HL-60 (cell line): ENCODE results near the gene THUMPD2.

Source experiments
- DNase-seq, 2 experiments: peaks; one replicate each; pipeline ENCODE4 v3.0.0-alpha.2; 2010 to 2020; ENCODE audit warnings: low read depth in 1 of 2, low spot score in 1 of 2
- H3K27ac ChIP-seq: fragments of 250-450 bp; sonication (Bioruptor Pico); replicated peaks from 2 replicates; pipeline ENCODE4 v1.5.1; 2020; ENCODE audit warnings: mild to moderate bottlenecking, moderate library complexity
- H3K27me3 ChIP-seq: fragments of 250-450 bp; sonication (Bioruptor Pico); 2 replicates; pipeline ENCODE4 v1.5.1; 2021; ENCODE audit warnings: mild to moderate bottlenecking, moderate library complexity; ENCODE audit not compliant: insufficient read depth, poor library complexity, severe bottlenecking
- H3K4me3 ChIP-seq: replicated peaks from 2 replicates; pipeline ENCODE4 v1.5.1; 2011; ENCODE audit warnings: mild to moderate bottlenecking, control low read depth, low read length; ENCODE audit not compliant: insufficient read depth
- GABPA ChIP-seq: IDR thresholded peaks from 2 replicates; pipeline ENCODE4 v1.6.1; 2012; ENCODE audit warnings: low read depth
- POLR2AphosphoS5 ChIP-seq: IDR thresholded peaks from 2 replicates; pipeline ENCODE4 v1.6.1; 2012; ENCODE audit warnings: low read depth
- SPI1 ChIP-seq: IDR thresholded peaks from 2 replicates; pipeline ENCODE4 v1.6.1; 2012; ENCODE audit warnings: low read depth, mild to moderate bottlenecking, borderline replicate concordance
- TF ChIP-seq, protein P1 (sequence below): IDR thresholded peaks from one replicate; pipeline ENCODE4 v1.5.1; 2011; ENCODE audit warnings: low read length, control low read depth, inconsistent platforms; ENCODE audit not compliant: insufficient read depth
- TF ChIP-seq, protein P2 (sequence below): IDR thresholded peaks from 2 replicates; pipeline ENCODE4 v1.6.1; 2012; ENCODE audit warnings: low read depth; ENCODE audit not compliant: insufficient replicate concordance

The THUMPD2 gene

DNA sequence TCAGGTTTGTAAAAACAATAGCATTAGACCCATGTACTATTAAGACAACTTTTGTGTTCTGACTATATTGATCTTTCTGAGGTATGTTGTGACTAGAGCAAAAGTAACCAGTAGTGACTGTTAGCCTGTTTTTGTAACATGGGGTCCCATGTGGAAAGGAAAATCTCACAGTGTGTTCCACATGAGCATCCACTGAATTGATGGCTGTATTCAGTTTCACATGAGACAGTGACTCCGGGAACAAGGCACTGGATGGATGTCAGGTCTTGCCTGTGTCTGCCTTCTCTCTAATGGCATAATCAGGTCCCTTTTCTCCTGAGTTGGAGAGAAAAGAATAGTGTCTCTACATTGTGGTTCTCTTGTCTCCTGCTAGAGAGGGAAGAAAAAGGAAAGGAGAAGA is 85.8 kb downstream of the THUMPD2 start:
- no peak overlapping the region for H3K4me3 ChIP-seq
- TF ChIP-seq POLR2AphosphoS5: no peak
- TF ChIP-seq, protein P1, sequence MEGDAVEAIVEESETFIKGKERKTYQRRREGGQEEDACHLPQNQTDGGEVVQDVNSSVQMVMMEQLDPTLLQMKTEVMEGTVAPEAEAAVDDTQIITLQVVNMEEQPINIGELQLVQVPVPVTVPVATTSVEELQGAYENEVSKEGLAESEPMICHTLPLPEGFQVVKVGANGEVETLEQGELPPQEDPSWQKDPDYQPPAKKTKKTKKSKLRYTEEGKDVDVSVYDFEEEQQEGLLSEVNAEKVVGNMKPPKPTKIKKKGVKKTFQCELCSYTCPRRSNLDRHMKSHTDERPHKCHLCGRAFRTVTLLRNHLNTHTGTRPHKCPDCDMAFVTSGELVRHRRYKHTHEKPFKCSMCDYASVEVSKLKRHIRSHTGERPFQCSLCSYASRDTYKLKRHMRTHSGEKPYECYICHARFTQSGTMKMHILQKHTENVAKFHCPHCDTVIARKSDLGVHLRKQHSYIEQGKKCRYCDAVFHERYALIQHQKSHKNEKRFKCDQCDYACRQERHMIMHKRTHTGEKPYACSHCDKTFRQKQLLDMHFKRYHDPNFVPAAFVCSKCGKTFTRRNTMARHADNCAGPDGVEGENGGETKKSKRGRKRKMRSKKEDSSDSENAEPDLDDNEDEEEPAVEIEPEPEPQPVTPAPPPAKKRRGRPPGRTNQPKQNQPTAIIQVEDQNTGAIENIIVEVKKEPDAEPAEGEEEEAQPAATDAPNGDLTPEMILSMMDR: no peak
- TF ChIP-seq SPI1: no peak
- TF ChIP-seq, protein P2, sequence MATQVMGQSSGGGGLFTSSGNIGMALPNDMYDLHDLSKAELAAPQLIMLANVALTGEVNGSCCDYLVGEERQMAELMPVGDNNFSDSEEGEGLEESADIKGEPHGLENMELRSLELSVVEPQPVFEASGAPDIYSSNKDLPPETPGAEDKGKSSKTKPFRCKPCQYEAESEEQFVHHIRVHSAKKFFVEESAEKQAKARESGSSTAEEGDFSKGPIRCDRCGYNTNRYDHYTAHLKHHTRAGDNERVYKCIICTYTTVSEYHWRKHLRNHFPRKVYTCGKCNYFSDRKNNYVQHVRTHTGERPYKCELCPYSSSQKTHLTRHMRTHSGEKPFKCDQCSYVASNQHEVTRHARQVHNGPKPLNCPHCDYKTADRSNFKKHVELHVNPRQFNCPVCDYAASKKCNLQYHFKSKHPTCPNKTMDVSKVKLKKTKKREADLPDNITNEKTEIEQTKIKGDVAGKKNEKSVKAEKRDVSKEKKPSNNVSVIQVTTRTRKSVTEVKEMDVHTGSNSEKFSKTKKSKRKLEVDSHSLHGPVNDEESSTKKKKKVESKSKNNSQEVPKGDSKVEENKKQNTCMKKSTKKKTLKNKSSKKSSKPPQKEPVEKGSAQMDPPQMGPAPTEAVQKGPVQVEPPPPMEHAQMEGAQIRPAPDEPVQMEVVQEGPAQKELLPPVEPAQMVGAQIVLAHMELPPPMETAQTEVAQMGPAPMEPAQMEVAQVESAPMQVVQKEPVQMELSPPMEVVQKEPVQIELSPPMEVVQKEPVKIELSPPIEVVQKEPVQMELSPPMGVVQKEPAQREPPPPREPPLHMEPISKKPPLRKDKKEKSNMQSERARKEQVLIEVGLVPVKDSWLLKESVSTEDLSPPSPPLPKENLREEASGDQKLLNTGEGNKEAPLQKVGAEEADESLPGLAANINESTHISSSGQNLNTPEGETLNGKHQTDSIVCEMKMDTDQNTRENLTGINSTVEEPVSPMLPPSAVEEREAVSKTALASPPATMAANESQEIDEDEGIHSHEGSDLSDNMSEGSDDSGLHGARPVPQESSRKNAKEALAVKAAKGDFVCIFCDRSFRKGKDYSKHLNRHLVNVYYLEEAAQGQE: no peak
- TF ChIP-seq GABPA: no peak
- DNase-seq: no peak

DNA sequence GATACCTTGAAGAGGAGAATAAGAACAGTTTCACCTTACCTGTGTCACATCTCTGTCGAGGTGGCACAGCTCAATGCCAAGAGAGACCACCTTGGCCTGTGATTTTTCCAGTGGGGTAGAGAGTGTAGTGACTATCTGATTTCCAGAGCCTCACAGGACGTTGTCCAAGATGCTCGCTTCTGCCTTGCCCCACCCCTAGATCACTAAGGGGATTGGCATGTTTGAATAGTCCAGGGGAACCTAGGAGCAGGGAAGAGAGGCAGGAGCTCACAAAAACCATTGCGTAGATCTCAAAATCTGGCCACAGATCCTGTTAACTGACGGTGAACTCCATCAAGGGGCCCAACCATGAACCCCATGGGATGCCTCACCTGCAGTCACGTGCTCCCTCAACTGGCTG is 89.2 kb downstream of the THUMPD2 start:
- no peak overlapping the region for H3K27ac ChIP-seq
- TF ChIP-seq SPI1 (no peak), GABPA (no peak), POLR2AphosphoS5 (no peak)
- TF ChIP-seq, protein P1: no peak
- TF ChIP-seq, protein P2: no peak
- DNase-seq: no peak
- H3K4me3 ChIP-seq: no peak overlapping the region
- H3K27me3 ChIP-seq: no peaks in the 10 kb centered on the region

More for the DNA sequence above, 85.8 kb downstream of the THUMPD2 start:
- no peak overlapping the region for H3K27ac ChIP-seq
- no peaks in the 10 kb centered on the region for H3K27me3 ChIP-seq

DNA sequence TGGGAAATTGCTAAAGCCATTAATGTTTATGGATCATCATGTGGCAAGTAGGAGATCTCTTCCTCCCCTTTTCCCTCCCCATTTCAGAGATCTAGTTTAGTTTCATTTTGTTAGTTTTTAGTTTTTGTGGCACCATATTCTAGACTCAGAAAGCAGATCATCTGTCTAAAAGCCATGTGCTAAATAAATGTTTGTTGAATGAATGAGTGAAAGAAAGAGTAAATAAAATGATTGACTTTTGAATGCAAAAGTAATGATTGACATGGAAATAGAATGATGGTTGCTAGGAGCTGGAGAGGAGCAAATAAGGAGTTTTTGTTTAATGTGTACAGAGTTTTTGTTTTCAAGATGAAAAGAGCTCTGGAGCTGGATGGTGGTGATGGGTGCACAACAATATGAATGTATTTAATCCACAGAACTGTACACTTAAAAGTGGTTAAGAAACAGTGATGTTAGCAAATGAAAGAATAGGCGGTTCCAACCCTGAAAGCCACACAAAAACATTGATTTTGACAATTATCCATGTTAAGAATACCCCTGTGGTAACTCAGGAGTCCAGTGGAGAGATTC is 89.7 kb downstream of the THUMPD2 start:
- Histone ChIP-seq H3K27me3 (no peaks in the 10 kb centered on the region), H3K4me3 (no peak overlapping the region), H3K27ac (no peak overlapping the region)
- DNase-seq: no peak
- TF ChIP-seq, protein P1: no peak

DNA sequence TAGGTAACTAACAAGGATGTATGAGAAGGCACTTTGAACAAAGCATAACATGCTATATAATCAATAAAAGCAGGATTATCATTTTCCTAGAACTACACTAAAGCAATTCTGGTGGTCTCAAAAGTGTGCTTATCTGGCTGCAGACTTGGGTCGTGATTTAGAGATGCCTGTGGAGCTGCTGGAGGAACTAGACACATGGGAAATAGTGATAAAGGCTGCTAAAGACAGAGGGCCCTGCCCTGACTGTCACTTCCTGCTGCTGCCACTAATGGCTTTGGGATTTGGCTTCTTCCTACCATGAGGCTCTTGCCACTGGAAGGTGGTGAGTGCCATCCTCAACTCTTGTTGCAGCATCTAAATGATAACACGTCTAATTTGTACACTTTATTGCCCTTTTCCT is 90.9 kb downstream of the THUMPD2 start:
- no peak for DNase-seq
- H3K27ac ChIP-seq: no peak overlapping the region
- TF ChIP-seq SPI1 (no peak), POLR2AphosphoS5 (no peak), GABPA (no peak)
- TF ChIP-seq, protein P1: no peak
- TF ChIP-seq, protein P2: no peak
- no peak overlapping the region for H3K4me3 ChIP-seq
- H3K27me3 ChIP-seq: no peaks in the 10 kb centered on the region
